ENCODE data around the gene RDH16.

GRCh38 chr12:56996793-56997545 lies 39.6 kb upstream of the RDH16 start:
- TF ChIP-seq, protein P1, sequence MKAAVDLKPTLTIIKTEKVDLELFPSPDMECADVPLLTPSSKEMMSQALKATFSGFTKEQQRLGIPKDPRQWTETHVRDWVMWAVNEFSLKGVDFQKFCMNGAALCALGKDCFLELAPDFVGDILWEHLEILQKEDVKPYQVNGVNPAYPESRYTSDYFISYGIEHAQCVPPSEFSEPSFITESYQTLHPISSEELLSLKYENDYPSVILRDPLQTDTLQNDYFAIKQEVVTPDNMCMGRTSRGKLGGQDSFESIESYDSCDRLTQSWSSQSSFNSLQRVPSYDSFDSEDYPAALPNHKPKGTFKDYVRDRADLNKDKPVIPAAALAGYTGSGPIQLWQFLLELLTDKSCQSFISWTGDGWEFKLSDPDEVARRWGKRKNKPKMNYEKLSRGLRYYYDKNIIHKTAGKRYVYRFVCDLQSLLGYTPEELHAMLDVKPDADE (IDR thresholded peaks at IDR 0.05) = no peak
- TF ChIP-seq EZH2 (IDR thresholded peaks at IDR 0.05; ENCODE audit: low read depth, unreplicated experiment) = no peak

All from GM23338 (cell line).